ENCODE measurements around the gene GIPR. TPM values are rescaled to one million over a fixed set of nuclear protein-coding genes. Genes with fewer than 3 reads are reported as not detected.

The GIPR gene
- total and polyA plus RNA-seq, 2 of the 13 experiments (the other 11 are each of a cell fraction or from before 2014, with no cell fraction given): 0.15 to 1.2 TPM

GRCh38 chr19:45641274-45642105, 26.5 kb upstream of the GIPR start (continued):
- TF ChIP-seq, protein P1, sequence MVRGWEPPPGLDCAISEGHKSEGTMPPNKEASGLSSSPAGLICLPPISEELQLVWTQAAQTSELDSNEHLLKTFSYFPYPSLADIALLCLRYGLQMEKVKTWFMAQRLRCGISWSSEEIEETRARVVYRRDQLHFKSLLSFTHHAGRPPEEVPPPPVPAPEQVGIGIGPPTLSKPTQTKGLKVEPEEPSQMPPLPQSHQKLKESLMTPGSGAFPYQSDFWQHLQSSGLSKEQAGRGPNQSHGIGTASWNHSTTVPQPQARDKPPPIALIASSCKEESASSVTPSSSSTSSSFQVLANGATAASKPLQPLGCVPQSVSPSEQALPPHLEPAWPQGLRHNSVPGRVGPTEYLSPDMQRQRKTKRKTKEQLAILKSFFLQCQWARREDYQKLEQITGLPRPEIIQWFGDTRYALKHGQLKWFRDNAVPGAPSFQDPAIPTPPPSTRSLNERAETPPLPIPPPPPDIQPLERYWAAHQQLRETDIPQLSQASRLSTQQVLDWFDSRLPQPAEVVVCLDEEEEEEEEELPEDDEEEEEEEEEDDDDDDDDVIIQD (CRISPR knock-in tag; IDR thresholded peaks at IDR 0.05; ENCODE audit: low read depth): 0 out of 2 replicates have a peak, but pooled peaks have one; percentile 27
- TF ChIP-seq, protein P2, sequence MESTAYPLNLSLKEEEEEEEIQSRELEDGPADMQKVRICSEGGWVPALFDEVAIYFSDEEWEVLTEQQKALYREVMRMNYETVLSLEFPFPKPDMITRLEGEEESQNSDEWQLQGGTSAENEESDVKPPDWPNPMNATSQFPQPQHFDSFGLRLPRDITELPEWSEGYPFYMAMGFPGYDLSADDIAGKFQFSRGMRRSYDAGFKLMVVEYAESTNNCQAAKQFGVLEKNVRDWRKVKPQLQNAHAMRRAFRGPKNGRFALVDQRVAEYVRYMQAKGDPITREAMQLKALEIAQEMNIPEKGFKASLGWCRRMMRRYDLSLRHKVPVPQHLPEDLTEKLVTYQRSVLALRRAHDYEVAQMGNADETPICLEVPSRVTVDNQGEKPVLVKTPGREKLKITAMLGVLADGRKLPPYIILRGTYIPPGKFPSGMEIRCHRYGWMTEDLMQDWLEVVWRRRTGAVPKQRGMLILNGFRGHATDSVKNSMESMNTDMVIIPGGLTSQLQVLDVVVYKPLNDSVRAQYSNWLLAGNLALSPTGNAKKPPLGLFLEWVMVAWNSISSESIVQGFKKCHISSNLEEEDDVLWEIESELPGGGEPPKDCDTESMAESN (CRISPR knock-in tag; conservative IDR thresholded peaks at IDR 0.05): no peak
- TF ChIP-seq ZMYM3 (CRISPR knock-in tag; IDR thresholded peaks at IDR 0.05): no peak
- TF ChIP-seq ZEB1 (IDR thresholded peaks at IDR 0.05; ENCODE audit: insufficient replicate concordance, low read depth): peak; percentile 39
- no peak for TF ChIP-seq TBL1XR1 (IDR thresholded peaks at IDR 0.05; ENCODE audit: borderline replicate concordance, low read length, partially characterized antibody)
- no peak for TF ChIP-seq ZKSCAN1 (IDR thresholded peaks at IDR 0.05; ENCODE audit: low read length)
- TF ChIP-seq, protein P3, sequence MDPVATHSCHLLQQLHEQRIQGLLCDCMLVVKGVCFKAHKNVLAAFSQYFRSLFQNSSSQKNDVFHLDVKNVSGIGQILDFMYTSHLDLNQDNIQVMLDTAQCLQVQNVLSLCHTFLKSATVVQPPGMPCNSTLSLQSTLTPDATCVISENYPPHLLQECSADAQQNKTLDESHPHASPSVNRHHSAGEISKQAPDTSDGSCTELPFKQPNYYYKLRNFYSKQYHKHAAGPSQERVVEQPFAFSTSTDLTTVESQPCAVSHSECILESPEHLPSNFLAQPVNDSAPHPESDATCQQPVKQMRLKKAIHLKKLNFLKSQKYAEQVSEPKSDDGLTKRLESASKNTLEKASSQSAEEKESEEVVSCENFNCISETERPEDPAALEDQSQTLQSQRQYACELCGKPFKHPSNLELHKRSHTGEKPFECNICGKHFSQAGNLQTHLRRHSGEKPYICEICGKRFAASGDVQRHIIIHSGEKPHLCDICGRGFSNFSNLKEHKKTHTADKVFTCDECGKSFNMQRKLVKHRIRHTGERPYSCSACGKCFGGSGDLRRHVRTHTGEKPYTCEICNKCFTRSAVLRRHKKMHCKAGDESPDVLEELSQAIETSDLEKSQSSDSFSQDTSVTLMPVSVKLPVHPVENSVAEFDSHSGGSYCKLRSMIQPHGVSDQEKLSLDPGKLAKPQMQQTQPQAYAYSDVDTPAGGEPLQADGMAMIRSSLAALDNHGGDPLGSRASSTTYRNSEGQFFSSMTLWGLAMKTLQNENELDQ (CRISPR knock-in tag; IDR thresholded peaks at IDR 0.05; ENCODE audit: borderline replicate concordance): no peak
- no peak for TF ChIP-seq GFI1 (CRISPR knock-in tag; IDR thresholded peaks at IDR 0.05; ENCODE audit: borderline replicate concordance)
- no peak for TF ChIP-seq JUND (CRISPR knock-in tag; IDR thresholded peaks at IDR 0.05)
- no peak for TF ChIP-seq ZNF468 (CRISPR knock-in tag; IDR thresholded peaks at IDR 0.05)
- no peak for TF ChIP-seq MAFF (IDR thresholded peaks at IDR 0.05; ENCODE audit: low read depth, low read length)
- TF ChIP-seq ZNF777 (CRISPR knock-in tag; IDR thresholded peaks at IDR 0.05): 0 out of 2 replicates have a peak, but pooled peaks have one; percentile 61
- TF ChIP-seq, protein P4, sequence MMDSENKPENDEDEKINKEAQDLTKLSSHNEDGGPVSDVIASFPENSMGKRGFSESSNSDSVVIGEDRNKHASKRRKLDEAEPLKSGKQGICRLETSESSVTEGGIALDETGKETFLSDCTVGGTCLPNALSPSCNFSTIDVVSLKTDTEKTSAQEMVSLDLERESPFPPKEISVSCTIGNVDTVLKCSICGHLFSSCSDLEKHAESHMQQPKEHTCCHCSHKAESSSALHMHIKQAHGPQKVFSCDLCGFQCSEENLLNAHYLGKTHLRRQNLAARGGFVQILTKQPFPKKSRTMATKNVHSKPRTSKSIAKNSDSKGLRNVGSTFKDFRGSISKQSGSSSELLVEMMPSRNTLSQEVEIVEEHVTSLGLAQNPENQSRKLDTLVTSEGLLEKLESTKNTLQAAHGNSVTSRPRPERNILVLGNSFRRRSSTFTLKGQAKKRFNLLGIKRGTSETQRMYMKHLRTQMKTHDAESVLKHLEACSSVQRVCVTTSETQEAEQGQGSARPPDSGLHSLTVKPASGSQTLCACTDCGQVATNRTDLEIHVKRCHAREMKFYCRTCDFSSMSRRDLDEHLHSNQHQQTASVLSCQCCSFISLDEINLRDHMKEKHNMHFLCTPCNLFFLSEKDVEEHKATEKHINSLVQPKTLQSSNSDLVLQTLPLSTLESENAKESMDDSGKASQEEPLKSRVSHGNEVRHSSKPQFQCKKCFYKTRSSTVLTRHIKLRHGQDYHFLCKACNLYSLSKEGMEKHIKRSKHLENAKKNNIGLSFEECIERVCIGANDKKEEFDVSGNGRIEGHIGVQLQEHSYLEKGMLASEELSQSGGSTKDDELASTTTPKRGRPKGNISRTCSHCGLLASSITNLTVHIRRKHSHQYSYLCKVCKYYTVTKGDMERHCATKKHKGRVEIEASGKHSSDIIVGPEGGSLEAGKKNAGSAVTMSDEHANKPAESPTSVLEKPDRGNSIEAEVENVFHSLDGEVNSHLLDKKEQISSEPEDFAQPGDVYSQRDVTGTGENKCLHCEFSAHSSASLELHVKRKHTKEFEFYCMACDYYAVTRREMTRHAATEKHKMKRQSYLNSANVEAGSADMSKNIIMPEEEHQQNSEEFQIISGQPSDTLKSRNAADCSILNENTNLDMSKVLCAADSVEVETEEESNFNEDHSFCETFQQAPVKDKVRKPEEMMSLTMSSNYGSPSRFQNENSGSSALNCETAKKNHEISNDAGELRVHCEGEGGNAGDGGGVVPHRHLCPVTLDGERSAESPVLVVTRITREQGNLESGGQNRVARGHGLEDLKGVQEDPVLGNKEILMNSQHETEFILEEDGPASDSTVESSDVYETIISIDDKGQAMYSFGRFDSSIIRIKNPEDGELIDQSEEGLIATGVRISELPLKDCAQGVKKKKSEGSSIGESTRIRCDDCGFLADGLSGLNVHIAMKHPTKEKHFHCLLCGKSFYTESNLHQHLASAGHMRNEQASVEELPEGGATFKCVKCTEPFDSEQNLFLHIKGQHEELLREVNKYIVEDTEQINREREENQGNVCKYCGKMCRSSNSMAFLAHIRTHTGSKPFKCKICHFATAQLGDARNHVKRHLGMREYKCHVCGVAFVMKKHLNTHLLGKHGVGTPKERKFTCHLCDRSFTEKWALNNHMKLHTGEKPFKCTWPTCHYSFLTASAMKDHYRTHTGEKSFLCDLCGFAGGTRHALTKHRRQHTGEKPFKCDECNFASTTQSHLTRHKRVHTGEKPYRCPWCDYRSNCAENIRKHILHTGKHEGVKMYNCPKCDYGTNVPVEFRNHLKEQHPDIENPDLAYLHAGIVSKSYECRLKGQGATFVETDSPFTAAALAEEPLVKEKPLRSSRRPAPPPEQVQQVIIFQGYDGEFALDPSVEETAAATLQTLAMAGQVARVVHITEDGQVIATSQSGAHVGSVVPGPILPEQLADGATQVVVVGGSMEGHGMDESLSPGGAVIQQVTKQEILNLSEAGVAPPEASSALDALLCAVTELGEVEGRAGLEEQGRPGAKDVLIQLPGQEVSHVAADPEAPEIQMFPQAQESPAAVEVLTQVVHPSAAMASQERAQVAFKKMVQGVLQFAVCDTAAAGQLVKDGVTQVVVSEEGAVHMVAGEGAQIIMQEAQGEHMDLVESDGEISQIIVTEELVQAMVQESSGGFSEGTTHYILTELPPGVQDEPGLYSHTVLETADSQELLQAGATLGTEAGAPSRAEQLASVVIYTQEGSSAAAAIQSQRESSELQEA (CRISPR knock-in tag; IDR thresholded peaks at IDR 0.05; ENCODE audit: not compliant biosample characterization): no peak
- TF ChIP-seq HMGA1 (CRISPR knock-in tag; conservative IDR thresholded peaks at IDR 0.05): no peak
